GM21717 (cell line): ENCODE results near the gene TUT4.
A peak's percentile ranks its signal among the peaks of the same experiment; 100 is the strongest.
"Not testable (repeated sequence)": the region's sequence is repeated elsewhere in the genome, so short reads cannot be mapped to it uniquely, and the experiment has no call there.

Experiments
- ATAC-seq: cut with Tn5 transposase; IDR thresholded peaks from one replicate; pipeline ENCODE4 v1.9.1; 2021; ENCODE audit warnings: mild to moderate bottlenecking, moderate library complexity; ENCODE audit not compliant: unreplicated experiment

Gene TUT4, protein sequence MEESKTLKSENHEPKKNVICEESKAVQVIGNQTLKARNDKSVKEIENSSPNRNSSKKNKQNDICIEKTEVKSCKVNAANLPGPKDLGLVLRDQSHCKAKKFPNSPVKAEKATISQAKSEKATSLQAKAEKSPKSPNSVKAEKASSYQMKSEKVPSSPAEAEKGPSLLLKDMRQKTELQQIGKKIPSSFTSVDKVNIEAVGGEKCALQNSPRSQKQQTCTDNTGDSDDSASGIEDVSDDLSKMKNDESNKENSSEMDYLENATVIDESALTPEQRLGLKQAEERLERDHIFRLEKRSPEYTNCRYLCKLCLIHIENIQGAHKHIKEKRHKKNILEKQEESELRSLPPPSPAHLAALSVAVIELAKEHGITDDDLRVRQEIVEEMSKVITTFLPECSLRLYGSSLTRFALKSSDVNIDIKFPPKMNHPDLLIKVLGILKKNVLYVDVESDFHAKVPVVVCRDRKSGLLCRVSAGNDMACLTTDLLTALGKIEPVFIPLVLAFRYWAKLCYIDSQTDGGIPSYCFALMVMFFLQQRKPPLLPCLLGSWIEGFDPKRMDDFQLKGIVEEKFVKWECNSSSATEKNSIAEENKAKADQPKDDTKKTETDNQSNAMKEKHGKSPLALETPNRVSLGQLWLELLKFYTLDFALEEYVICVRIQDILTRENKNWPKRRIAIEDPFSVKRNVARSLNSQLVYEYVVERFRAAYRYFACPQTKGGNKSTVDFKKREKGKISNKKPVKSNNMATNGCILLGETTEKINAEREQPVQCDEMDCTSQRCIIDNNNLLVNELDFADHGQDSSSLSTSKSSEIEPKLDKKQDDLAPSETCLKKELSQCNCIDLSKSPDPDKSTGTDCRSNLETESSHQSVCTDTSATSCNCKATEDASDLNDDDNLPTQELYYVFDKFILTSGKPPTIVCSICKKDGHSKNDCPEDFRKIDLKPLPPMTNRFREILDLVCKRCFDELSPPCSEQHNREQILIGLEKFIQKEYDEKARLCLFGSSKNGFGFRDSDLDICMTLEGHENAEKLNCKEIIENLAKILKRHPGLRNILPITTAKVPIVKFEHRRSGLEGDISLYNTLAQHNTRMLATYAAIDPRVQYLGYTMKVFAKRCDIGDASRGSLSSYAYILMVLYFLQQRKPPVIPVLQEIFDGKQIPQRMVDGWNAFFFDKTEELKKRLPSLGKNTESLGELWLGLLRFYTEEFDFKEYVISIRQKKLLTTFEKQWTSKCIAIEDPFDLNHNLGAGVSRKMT (N-terminal part only)

DNA sequence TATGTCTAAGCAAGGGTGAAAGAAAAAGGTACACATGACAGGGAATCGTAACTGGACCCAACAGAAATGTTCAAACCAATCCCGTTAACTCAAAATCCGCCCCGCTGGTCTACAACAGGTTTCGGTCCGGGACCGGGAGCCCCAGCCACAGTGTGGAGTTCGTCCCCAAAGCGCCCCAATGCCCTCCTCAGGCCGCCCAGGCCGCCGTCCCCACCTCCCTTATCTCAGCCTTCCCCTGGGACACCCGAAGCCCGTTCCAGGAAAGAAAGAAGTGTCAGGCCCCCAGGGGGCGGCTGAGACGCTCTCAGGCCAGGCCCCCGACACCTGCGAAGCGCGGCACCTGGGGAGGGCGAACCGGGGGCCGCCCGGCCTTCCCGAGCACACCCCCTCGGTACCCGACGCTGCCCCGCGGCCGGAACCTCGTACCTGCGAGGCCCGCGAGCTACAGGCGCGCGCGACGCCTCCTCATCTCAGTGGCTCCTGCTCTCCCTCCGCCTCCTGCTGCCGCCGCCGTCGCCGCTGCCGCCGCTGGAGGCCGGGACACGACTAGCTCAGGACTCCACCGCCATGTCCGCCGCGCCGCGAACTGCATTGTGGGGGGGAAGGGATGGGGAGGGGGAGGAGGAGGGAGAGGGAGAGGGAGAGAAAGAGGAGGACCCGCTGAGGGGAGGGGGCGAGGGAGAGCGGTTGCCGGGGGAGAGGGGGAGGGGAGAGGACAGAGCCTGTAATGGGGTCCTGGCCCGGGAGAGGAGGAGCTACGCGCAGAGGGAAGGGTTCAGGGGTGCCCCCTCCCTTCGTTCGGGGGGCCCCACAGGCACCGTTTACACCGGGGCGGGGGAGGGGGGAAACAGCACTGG, at the start of gene TUT4:
TUT4 (minus strand) TSS at position 588 of the 857 bp plus-strand sequence. CDS start 26,812 bp downstream, outside the sequence.
- peak; percentile 40 for ATAC-seq

DNA sequence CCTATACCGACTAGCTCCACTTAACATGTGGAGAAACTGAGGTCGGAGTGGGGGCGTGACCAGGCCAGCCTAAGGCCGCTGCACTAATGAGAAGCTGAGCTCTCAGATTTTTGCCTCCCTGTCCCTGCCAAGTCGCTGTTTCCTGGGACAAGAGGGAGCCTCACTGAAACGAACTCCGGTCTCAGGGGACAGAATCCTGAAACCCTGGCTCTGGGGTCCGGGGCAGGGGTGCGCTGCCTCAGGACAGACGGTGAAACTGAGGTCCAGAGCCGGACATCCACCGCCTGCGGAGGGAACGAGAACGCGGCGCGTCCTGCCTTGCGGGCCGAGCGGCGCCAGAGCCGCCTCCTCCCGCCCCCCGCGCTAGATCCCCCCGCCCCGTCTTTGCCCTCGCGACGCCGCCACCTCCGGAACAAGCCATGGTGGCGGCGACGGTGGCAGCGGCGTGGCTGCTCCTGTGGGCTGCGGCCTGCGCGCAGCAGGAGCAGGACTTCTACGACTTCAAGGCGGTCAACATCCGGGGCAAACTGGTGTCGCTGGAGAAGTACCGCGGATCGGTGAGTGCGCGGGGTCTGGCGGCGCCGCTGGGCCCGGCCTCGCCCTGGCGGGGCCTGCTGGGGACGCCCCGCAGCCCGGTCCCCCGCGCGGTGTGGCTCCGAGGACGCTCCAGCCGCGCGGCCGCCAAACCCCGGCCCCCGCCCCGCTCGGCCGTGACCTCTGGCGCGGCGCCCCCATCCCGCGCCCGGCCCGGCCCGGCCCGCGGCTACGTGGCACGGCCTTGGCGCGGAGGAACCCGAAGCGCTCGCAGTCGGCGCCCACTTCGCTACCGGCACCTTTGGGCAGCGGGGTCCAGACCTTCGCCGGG, 49.3 kb upstream of the TUT4 start, which contains the start of gene GPX7:
GPX7 (plus strand) TSS at position 381 of the 865 bp plus-strand sequence; CDS start at position 420, 39 bp downstream.
- ATAC-seq, result no peak

DNA sequence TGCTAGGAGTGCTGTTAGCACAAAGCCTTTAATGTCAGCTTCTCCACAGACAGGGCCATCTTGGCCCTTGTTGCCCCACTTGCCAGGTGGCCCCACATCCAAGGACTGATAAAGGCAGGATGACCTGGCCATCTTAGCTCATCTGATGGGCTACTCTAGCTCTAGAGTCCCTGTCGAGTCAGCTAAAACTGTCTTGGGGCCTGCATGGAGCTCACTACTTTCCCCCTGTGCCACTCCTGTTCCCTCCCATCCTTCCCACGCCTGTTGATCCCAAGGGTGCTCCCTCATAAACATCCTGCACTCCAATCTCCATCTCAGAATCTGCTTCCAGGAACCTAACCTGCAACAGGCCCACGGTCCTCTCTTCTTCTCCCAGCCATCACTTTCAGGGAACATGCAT, 48.6 kb upstream of the TUT4 start:
- ATAC-seq, result no peak

DNA sequence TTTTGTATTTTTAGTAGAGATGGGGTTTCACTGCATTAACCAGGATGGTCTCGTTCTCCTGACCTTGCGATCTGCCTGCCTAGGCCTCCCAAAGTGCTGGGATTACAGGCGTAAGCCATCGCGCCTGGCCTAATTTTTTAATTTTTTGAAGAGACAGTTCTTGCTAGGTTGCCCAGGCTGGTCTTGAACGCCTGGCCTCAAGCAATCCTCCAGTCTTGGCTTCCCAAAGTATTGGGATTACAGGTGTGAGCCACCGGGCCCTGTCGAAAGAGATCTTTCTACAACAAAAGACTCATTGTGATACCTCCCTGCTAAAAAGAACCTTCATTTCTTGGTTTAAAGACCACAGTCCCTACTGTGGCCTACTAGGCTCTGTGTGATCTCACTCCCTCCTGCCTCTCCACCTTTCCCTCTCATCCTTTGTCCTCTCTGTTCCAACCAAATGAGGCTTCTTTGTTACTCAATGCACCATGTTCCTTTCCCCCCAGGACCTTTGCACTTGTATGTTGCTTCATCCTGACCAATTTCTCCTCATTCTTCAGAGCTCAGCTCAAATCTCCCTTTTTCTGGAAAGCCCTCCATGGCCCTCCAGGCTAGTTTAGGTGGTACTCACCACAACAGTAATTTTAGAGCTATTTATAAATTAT, 47.8 kb upstream of the TUT4 start:
- ATAC-seq, result no peak

DNA sequence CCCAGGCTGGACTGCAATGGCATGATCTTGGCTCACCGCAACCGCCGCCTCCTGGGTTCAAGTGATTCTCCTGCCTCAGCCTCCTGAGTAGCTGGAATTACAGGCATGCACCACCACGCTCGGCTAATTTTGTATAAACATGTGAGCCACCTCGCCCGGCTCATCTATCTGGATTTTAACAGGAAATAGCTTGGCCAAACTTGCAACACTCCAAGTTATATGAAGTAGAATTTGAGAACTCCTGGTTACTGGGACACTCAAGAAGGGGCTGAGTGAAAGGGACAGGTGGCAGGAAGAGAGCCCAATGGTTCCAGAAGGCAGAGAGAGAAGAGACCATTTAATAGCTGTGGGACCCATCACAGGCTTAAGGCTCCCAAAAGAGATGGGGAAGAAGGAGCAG, 46.3 kb upstream of the TUT4 start:
- no peak for ATAC-seq

DNA sequence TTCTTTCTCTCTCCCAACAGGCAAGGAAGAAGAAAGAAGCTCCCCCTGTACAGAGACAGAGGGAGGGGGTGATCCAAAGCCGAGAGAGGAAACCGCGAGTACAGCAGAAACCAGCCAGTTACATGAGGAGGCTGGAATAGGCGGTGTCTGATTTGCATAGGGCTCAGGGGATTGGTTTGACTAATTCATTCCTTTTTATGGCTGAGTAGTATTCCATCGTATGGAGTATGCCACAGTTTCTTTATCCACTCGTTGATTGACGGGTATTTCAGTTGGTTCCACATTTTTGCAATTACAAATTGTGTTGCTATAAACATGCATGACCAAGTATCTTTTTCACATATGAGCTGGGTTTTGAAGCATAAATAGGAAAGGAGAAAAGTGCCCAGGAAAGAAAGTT, 45.8 kb upstream of the TUT4 start:
- no peak for ATAC-seq

DNA sequence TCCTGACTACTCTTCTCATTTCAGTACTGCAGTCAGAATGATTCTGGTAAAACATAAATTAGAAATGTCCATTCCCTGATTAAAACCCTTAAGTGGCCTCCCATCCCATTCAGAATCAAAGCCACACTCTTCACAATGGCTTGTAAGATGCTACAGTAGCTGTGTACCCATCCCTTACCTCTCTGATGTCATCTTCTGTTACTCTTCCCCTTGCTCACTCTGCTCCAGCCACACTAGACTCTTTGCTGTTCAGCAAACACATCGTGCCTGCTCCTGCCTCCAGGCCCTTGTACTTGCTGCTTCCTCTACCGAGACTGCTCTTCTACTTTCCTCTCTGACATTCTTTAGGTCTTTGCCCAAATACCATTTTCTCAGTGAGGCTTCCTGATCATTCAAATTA, 45.0 kb upstream of the TUT4 start:
- no peak for ATAC-seq

DNA sequence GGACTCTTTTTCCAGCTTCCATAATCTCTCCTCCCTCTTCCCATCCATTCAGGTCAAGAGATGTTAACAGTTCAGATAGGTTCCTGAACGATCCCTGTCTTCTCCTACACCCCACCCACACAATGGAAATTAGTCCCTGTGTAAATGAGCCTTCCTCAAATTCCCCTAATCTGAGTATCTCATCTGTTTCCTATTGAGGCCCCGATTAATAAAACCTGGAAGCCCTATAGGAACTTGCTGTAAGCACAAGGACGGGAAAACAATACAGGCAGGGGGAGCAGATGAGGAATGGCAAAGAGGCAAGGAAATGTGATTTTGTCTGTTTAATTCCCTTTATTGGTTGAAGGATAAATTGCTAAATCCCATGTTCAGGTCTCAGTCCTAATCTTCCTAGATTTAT, 42.2 kb upstream of the TUT4 start:
- no peak for ATAC-seq

DNA sequence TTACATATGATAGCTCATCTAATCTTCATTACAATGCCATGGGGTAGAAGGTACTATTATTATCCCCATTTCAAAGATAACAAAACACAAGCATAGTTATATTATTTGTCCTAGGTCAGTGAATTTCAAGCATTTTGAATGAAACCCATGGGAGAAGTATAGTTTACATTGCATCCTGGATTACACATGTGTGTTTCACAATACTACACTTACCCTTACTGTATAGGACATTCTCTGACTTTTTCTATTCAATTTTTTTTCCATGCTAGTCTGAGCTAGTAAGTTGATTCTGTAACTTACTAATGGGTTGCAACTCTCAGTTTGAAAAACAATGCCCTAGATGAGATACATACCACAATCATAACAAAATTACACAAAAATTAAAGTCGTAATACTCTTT, 40.6 kb upstream of the TUT4 start:
- ATAC-seq, result no peak

DNA sequence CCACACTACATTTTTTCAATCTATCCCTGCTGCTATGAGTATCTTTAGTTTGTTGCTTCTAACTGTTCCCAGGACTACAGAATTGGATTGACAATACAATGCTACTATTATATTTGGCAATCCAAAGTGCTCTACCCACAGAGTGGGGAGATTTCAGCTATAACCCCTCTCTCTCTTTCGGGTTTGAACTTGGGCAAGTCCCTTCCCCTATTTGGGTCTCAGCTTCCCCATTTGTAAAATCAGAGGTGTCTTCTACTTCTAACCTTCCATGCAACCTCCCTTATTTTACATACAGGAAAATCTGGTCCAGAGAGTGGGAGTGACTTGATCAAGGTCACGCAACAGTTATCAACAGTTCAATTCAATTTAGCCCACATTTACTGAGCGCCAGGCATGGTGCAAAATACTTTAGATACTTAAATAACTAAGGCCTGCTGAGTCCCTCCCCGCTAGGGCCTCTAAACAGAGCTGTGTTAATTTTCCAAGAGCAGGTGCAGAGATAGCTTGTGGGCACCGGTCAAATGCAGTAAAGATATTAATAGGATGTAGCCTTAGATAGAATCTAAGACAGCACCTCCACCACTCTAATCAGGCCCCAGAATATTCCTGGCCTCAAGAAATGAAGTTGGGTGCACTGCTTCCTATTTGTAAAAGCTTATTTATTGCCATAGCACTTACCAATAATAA, 39.9 kb upstream of the TUT4 start:
- ATAC-seq, result no peak

DNA sequence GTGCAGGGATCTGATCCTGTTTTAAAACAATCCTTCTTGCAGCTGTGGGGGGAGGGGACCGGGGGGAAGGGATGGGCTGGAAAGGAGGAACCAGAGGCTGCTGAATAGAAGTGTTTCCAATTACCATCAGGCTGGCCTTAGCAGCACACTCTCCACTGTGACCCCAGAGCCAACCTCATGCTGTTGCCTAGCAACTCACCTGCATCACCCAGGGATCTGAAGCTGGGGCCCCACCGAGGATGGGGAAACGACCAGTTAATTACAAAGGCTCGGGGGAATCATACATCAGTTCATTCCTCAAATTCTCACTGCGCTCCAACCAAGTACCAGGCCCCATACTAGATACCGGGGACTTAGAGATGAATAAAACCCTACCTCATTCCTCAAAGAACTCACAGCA, 37.4 kb upstream of the TUT4 start:
- no peak for ATAC-seq

DNA sequence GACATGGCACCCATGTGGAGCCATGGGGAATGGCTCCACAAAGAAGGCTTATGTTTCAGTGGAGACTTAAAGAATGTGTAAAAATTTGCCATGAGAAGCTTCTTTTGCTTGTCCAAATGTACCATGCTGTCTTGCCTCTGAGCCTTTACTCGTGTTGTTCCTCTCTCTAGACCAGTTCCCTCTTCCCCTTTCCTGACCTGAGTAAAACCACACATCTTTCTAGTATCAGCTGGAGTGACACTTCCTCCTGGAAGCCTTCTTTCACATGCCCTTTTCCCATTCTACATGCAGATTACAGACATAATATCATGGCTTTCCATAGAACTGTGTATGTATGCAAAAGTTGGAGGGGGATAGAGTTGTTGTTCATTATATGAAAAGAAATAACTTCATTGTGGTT, 35.6 kb upstream of the TUT4 start:
- no peak for ATAC-seq

DNA sequence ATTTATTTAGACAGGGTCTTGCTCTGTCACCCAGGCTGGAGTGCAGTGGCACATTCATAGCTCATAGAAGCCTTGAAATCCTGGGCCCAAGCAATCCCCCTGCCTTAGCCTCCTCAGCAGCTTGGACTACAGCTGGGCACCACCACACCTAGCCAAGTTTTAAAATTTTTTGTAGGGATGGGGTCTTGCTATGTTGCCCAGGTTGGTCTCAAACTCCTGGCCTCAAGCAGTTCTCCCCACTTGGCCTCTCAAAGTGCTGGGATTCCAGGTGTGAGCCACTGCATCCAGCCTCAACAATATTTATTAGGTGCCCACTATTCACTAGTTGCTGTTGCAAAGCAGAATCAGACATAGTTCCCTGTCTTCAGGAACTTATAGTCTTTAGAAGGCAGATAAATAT, 35.1 kb upstream of the TUT4 start:
- ATAC-seq, result no peak

DNA sequence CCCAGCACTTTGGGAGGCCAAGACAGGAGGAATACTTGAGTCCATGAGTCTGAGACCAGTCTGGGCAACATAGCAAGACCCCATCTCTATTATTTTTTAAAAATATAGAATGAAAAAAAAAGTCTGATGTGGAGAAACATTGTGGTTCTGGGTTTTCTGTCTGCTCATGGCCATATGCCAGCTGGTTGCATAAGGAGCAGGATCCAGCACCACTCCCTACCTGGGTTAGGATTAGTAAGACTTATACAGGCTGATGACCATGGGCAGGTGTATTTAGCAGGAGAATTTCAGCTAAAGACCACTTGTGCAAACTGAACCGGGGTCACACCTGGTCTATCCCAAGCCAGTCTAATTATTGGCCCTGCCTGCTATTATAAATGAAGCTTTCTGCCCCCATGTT, 32.6 kb upstream of the TUT4 start:
- ATAC-seq, result no peak

DNA sequence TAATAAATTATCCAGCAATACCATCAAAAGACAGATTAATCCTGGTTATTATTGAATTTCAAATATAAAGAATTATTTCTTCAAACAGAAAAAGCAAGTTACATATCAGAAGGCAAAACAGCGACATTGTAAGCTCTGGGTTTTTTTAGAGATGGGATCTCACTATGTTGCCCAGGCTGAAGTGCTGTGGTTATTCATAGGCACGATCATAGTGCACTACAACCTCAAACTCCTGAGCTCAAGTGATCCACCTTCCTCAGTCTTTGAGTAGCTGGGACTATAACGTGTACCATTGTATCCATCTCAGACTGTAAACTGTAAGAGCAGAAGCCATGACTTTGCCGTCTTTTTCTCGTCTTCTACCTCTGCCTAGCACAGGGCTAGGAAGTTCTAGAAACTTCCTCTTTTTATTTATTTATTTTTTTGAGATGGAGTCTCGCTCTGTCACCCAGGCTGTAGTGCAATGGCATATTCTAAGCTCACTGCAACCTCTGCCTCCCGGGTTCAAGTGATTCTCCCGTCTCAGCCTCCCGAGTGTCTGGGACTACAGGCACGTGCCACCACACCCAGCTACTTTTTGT, 29.3 kb upstream of the TUT4 start:
- no peak for ATAC-seq

DNA sequence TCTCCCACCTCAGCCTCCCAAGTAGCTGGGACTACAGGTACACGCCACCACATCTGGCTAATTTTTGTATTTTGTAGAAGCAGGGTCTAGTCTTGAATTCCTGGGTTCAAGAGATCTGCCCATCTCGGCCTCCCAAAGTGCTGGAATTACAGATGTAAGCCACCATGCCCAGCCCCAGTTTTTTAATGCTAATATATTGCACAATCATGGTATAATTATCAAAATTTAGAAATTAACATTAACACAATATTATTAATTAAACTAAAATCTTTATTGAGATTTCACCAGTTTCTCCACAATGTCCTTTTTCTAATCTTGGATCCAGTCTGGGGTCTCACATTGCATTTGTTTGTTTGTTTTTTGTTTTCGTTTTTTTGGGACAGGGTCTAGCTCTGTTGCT, 27.4 kb upstream of the TUT4 start:
- no peak for ATAC-seq

DNA sequence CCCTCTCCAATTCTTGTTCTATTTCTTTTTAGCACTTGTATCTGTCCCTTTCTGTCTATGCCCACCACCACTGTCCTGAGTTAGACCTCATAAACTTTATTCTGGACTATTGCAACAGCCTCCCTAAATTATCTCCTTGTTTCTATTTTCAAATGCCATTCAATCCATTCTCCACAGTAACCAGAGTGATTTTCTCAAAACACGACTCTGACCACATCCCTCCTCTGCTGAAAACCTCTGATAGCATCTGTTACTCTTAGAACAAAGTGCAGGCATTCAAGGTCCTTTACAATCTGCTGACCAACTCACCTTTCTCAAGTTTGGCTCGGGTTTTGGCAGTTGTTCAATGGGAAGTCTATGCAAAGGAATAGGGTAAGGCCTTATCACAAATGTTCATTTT, 26.5 kb upstream of the TUT4 start:
- no peak for ATAC-seq

DNA sequence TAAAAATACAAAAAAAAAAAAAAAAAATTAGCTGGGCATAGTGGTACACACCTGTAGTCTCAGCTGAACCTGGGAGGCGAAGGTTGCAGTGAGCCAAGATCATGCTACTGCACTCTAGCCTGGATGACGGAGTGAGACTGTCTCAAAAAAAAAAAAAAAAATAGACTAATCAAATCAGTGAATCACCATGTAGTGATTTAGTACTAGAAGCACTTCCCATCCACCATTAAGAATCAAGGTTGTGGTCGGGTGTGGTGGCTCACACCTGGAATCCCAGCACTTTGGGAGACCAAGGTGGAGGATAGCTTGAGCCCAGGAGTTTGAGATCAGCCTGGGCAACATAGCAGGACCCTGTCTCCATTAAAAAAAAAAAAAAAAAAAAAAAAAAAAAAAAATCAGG, 25.2 kb upstream of the TUT4 start:
- not testable (repeated sequence) for ATAC-seq
